GM23338 (cell line): ENCODE data around the gene SLC6A13. TPM values are rescaled to one million over a fixed set of nuclear protein-coding genes. Genes with fewer than 3 reads are reported as not detected.

Experiments
- ATAC-seq: fragments of 200-7000 bp; cut with Tn5 transposase; 3 replicates; pipeline ENCODE4 v1.9.1; 2020
- DNase-seq: peaks from one replicate; pipeline ENCODE4 v3.0.0-alpha.2; 2015; ENCODE audit warnings: low spot score
- H2AFZ ChIP-seq: fragments of 200-600 bp; sonication (generic); 2 replicates; pipeline ENCODE4 v1.8.0; 2016; ENCODE audit warnings: antibody characterized with exemption, mild to moderate bottlenecking, moderate library complexity
- H3F3A ChIP-seq: fragments of 200-600 bp; sonication (generic); replicated peaks from 2 replicates; pipeline ENCODE4 v1.8.0; 2017; ENCODE audit warnings: antibody characterized with exemption, mixed run types, low read depth
- H3K27ac ChIP-seq: fragments of 200-600 bp; sonication (generic); 2 replicates; pipeline ENCODE4 v1.6.1; 2016; ENCODE audit warnings: low read depth
- H3K27me3 ChIP-seq: fragments of 200-600 bp; sonication (generic); 2 replicates; pipeline ENCODE4 v1.8.0; 2016; ENCODE audit warnings: mild to moderate bottlenecking, mixed run types, moderate library complexity; ENCODE audit not compliant: insufficient read depth
- H3K36me3 ChIP-seq: fragments of 200-600 bp; sonication (generic); 2 replicates; pipeline ENCODE4 v1.8.0; 2016; ENCODE audit warnings: mild to moderate bottlenecking; ENCODE audit not compliant: insufficient read depth
- H3K4me1 ChIP-seq: fragments of 200-600 bp; sonication (generic); 2 replicates; pipeline ENCODE4 v1.8.0; 2016; ENCODE audit warnings: mild to moderate bottlenecking, moderate library complexity; ENCODE audit not compliant: insufficient read depth
- H3K4me2 ChIP-seq: fragments of 200-600 bp; sonication (generic); 2 replicates; pipeline ENCODE4 v1.7.1; 2017; ENCODE audit warnings: mixed run types
- H3K4me3 ChIP-seq: fragments of 200-600 bp; sonication (generic); 2 replicates; pipeline ENCODE4 v1.6.1; 2016; ENCODE audit warnings: mixed run types
- H3K79me2 ChIP-seq: fragments of 200-600 bp; sonication (generic); replicated peaks from 2 replicates; pipeline ENCODE4 v1.8.0; 2017; ENCODE audit warnings: mild to moderate bottlenecking; ENCODE audit not compliant: insufficient read depth
- H3K9me2 ChIP-seq: fragments of 200-600 bp; sonication (generic); 2 replicates; pipeline ENCODE4 v1.8.0; 2017; ENCODE audit not compliant: insufficient read depth
- H4K20me1 ChIP-seq: fragments of 200-600 bp; sonication (generic); replicated peaks from 2 replicates; pipeline ENCODE4 v1.8.0; 2017; ENCODE audit warnings: mild to moderate bottlenecking; ENCODE audit not compliant: insufficient read depth
- H3K27ac Mint-ChIP-seq: 2 replicates; pipeline ENCODE4 v1.8.0; 2020; ENCODE audit warnings: inconsistent platforms, mild to moderate bottlenecking, moderate library complexity, mixed read lengths
- H3K27me3 Mint-ChIP-seq: 3 replicates; pipeline ENCODE4 v1.8.0; 2022; ENCODE audit warnings: low read depth, mild to moderate bottlenecking, moderate library complexity, mixed read lengths, inconsistent platforms; ENCODE audit not compliant: insufficient read depth, poor library complexity
- H3K36me3 Mint-ChIP-seq: 3 replicates; pipeline ENCODE4 v1.8.0; 2021; ENCODE audit warnings: low read depth, mild to moderate bottlenecking, inconsistent platforms, moderate library complexity, mixed read lengths
- H3K4me1 Mint-ChIP-seq: 3 replicates; pipeline ENCODE4 v1.8.0; 2020; ENCODE audit warnings: mild to moderate bottlenecking, inconsistent platforms, mixed read lengths
- H3K4me3 Mint-ChIP-seq: 3 replicates; pipeline ENCODE4 v1.8.0; 2021; ENCODE audit warnings: moderate library complexity, mild to moderate bottlenecking, inconsistent platforms, mixed read lengths
- H3K9me3 Mint-ChIP-seq: 3 replicates; pipeline ENCODE4 v1.8.0; 2020; ENCODE audit warnings: moderate library complexity, mild to moderate bottlenecking, inconsistent platforms, mixed read lengths
- CREB1 ChIP-seq: fragments of 250-450 bp; sonication (Bioruptor Pico); IDR thresholded peaks from 2 replicates; pipeline ENCODE4 v1.5.0; 2020; ENCODE audit warnings: low read depth, mild to moderate bottlenecking, moderate library complexity
- CTCF ChIP-seq, 2 experiments: fragments of 200-600 bp in 1 of 2; sonication (generic) in 1 of 2; conservative IDR thresholded peaks; 2 replicates each; pipeline versions ENCODE4 v1.5.1 to v1.6.1; 2016 to 2017; ENCODE audit warnings: antibody characterized with exemption in 2 of 2, low read depth in 2 of 2, mild to moderate bottlenecking in 2 of 2, moderate library complexity in 1 of 2
- EZH2 ChIP-seq: fragments of 200-600 bp; sonication (generic); IDR thresholded peaks from one replicate; pipeline ENCODE4 v1.8.0; 2017; ENCODE audit warnings: antibody characterized with exemption, mild to moderate bottlenecking, low read depth; ENCODE audit not compliant: unreplicated experiment
- EZH2phosphoT487 ChIP-seq: fragments of 200-600 bp; sonication (generic); IDR thresholded peaks from one replicate; pipeline ENCODE4 v1.8.1; 2018; ENCODE audit warnings: antibody characterized with exemption; ENCODE audit not compliant: unreplicated experiment
- NANOG ChIP-seq: IDR thresholded peaks from 2 replicates; pipeline ENCODE4 v1.6.1; 2016; ENCODE audit warnings: antibody characterized with exemption, borderline replicate concordance
- POLR2AphosphoS5 ChIP-seq: IDR thresholded peaks from 2 replicates; pipeline ENCODE4 v1.6.1; 2016; ENCODE audit warnings: antibody characterized with exemption, low read depth
- STAT1 ChIP-seq: IDR thresholded peaks from one replicate; pipeline ENCODE4 v1.6.1; 2016; ENCODE audit warnings: antibody characterized with exemption; ENCODE audit not compliant: unreplicated experiment
- ZNF331 ChIP-seq: fragments of 250-450 bp; sonication (Bioruptor Pico); IDR thresholded peaks from 2 replicates; pipeline ENCODE4 v1.5.0; 2020; ENCODE audit warnings: low read depth, mild to moderate bottlenecking, moderate library complexity
- polyA plus RNA-seq: library from polyadenylated mRNA; unstranded; fragments of >200 nt; fragmentation: Nextera tagmentation; extraction: Ambion mirVana; gene quantifications from 2 replicates; pipeline ENCODE4 v1.2.1, GENCODE V29; 2016
- total RNA-seq: library from RNA; depleted of rRNA; stranded (reverse); fragments of >200 nt; shearing (Covaris generic); gene quantifications from 2 replicates; pipeline ENCODE4 v1.2.3, GENCODE V29; 2014
- TF ChIP-seq, protein P1 (sequence below): IDR thresholded peaks from one replicate; pipeline ENCODE4 v1.6.1; 2018; ENCODE audit warnings: antibody characterized with exemption; ENCODE audit not compliant: unreplicated experiment
- TF ChIP-seq, protein P2 (sequence below): IDR thresholded peaks from 2 replicates; pipeline ENCODE4 v1.6.1; 2016; ENCODE audit warnings: antibody characterized with exemption

The SLC6A13 gene
- total and polyA plus RNA-seq, 2 experiments from 2014 or later, result not detected

- no peak for TF ChIP-seq CTCF (conservative IDR thresholded peaks at IDR 0.05; ENCODE audit: low read depth in 2 of 2)
- TF ChIP-seq, protein P1, sequence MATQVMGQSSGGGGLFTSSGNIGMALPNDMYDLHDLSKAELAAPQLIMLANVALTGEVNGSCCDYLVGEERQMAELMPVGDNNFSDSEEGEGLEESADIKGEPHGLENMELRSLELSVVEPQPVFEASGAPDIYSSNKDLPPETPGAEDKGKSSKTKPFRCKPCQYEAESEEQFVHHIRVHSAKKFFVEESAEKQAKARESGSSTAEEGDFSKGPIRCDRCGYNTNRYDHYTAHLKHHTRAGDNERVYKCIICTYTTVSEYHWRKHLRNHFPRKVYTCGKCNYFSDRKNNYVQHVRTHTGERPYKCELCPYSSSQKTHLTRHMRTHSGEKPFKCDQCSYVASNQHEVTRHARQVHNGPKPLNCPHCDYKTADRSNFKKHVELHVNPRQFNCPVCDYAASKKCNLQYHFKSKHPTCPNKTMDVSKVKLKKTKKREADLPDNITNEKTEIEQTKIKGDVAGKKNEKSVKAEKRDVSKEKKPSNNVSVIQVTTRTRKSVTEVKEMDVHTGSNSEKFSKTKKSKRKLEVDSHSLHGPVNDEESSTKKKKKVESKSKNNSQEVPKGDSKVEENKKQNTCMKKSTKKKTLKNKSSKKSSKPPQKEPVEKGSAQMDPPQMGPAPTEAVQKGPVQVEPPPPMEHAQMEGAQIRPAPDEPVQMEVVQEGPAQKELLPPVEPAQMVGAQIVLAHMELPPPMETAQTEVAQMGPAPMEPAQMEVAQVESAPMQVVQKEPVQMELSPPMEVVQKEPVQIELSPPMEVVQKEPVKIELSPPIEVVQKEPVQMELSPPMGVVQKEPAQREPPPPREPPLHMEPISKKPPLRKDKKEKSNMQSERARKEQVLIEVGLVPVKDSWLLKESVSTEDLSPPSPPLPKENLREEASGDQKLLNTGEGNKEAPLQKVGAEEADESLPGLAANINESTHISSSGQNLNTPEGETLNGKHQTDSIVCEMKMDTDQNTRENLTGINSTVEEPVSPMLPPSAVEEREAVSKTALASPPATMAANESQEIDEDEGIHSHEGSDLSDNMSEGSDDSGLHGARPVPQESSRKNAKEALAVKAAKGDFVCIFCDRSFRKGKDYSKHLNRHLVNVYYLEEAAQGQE, result no peak
- no peak for TF ChIP-seq POLR2AphosphoS5
- no peak for TF ChIP-seq ZNF331 (CRISPR knock-in tag)
- no peak for TF ChIP-seq NANOG
- no peak for TF ChIP-seq EZH2phosphoT487
- TF ChIP-seq STAT1, result no peak
Measured at GRCh38 chr12:243381-243780, 19.3 kb downstream of the SLC6A13 start (continued).

- TF ChIP-seq CREB1 (CRISPR knock-in tag), result no peak
- no peak for TF ChIP-seq EZH2
- TF ChIP-seq, protein P2, sequence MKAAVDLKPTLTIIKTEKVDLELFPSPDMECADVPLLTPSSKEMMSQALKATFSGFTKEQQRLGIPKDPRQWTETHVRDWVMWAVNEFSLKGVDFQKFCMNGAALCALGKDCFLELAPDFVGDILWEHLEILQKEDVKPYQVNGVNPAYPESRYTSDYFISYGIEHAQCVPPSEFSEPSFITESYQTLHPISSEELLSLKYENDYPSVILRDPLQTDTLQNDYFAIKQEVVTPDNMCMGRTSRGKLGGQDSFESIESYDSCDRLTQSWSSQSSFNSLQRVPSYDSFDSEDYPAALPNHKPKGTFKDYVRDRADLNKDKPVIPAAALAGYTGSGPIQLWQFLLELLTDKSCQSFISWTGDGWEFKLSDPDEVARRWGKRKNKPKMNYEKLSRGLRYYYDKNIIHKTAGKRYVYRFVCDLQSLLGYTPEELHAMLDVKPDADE, result no peak
- Histone ChIP-seq H3K36me3 (no peaks in the 10 kb centered on the region), H3K4me1 (no peaks in the 10 kb centered on the region), H3F3A (no peaks in the 10 kb centered on the region), H2AFZ (no peak overlapping the region), H3K27ac (no peak overlapping the region), H3K4me3 (no peak overlapping the region), H3K27me3 (no peaks in the 10 kb centered on the region), H4K20me1 (no peaks in the 10 kb centered on the region), H3K4me2 (no peak overlapping the region), H3K79me2 (no peaks in the 10 kb centered on the region), H3K9me2 (no peaks in the 10 kb centered on the region)
- H3K36me3 Mint-ChIP-seq, result peaks cover 4% of the 10 kb centered on the region; the same call in 2 of the 3 replicates
- peaks cover 22% of the 10 kb centered on the region for H3K9me3 Mint-ChIP-seq
- ATAC-seq, result no peak
- H3K4me1 Mint-ChIP-seq, result no peaks in the 10 kb centered on the region
- no peak overlapping the region for H3K4me3 Mint-ChIP-seq
- H3K27me3 Mint-ChIP-seq, result peaks cover 8% of the 10 kb centered on the region
- H3K27ac Mint-ChIP-seq, result no peak overlapping the region
- no peak for DNase-seq
Measured at GRCh38 chr12:242496-242895, 20.1 kb downstream of the SLC6A13 start.
